Measurements from ENCODE around the gene TNPO1. TPM values are rescaled to one million over a fixed set of nuclear protein-coding genes. Genes with fewer than 3 reads are reported as not detected.

Gene TNPO1
- total and polyA plus RNA-seq, 11 donors: 6.4 to 92.2 (median 67.2) TPM

- Histone ChIP-seq H3K36me3 (no peaks in the 10 kb centered on the region), H3K4me1 (peaks cover 0 to 41% (median 25%) of the 10 kb centered on the region in 12 donors), H3K27ac (no peak overlapping the region), H3K9me3 (no peaks in the 10 kb centered on the region), H3K27me3 (no peaks in the 10 kb centered on the region), H3K4me3 (no peak overlapping the region)
- ATAC-seq (no peak), DNase-seq (no peak)
- WGBS, 4 donors: 88 to 94% (median 94%) methylated on average over 3 of the region's 3 CpGs
- intact Hi-C loops (cut with DNase I): no loop called here
- no peak for TF ChIP-seq POLR2A (IDR thresholded peaks at IDR 0.05)
- no peak for TF ChIP-seq CTCF (IDR thresholded peaks at IDR 0.05)
Observed at GRCh38 chr5:72835633-72836032, 19.2 kb downstream of the TNPO1 start.

DNA sequence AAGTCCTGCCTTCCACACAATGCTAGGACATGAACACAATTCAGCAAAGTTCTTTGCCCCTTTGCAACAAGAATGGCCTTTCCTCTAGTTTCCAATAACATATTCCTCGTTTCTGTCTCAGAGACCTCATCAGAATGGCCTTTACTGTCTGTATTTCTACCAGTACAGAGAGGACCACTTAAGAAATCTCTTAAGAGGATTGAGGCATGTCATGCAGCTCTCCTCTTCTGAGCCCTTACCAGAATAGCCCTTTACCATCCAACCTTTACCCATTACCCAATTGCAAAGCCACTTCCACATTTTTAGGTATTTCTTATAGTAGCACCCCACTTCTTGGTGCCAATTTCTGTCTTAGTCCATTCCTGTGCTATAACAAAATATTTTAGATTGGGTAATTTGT is 20.3 kb downstream of the TNPO1 start:
- ATAC-seq (no peak), DNase-seq (no peak)
- no peak for TF ChIP-seq POLR2A (IDR thresholded peaks at IDR 0.05)
- no peak for TF ChIP-seq CTCF (IDR thresholded peaks at IDR 0.05)
- Histone ChIP-seq H3K4me3 (no peak overlapping the region), H3K27me3 (no peaks in the 10 kb centered on the region), H3K4me1 (peaks cover 0 to 46% (median 27%) of the 10 kb centered on the region in 12 donors), H3K9me3 (no peaks in the 10 kb centered on the region), H3K27ac (no peak overlapping the region), H3K36me3 (no peaks in the 10 kb centered on the region)
- intact Hi-C loops (cut with DNase I): no loop called here
- 87 to 90% (median 88%) methylated on average over 1 of the region's 1 CpG for WGBS, 4 donors

GRCh38 chr5:72837524-72838096 is 21.1 kb downstream of the TNPO1 start:
- Histone ChIP-seq H3K36me3 (no peaks in the 10 kb centered on the region), H3K9me3 (no peaks in the 10 kb centered on the region), H3K27ac (no peak overlapping the region), H3K4me3 (no peak overlapping the region), H3K4me1 (peaks cover 0 to 52% (median 27%) of the 10 kb centered on the region in 12 donors), H3K27me3 (no peaks in the 10 kb centered on the region)
- 62 to 76% (median 64%) methylated on average over 4 of the region's 4 CpGs for WGBS, 4 donors
- TF ChIP-seq CTCF (IDR thresholded peaks at IDR 0.05): no peak
- TF ChIP-seq POLR2A (IDR thresholded peaks at IDR 0.05): no peak
- intact Hi-C loops (cut with DNase I): no loop called here
- ATAC-seq: no peak
- DNase-seq: no peak

DNA sequence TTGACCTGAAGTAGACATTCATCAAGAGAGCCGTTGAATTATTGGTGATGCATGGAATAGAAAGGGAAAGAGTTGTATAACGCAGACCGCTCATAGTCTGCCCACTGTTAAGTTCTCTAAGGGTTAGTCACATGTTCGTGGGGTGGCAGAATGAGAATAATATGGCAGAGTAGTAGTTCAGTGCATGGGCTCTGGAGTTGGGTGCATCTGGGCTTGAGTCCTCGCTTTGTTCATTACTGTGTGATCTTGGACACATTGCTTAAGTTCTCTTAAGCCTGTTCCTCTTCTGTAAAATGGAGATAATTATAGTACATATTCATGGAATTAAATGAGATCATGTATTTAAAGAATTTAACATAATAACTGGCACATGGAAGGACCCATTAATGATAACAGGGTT is 23.6 kb downstream of the TNPO1 start:
- H3K9me3 ChIP-seq: no peaks in the 10 kb centered on the region
- ATAC-seq (no peak), DNase-seq (no peak)
- H3K36me3 ChIP-seq: no peaks in the 10 kb centered on the region
- intact Hi-C loops (cut with DNase I): loop anchor here in 2 of 10 donors (10.0 kb wide), 1 partner anchor 225 kb away; no protein-coding TSS in a partner anchor
- H3K4me3 ChIP-seq: no peak overlapping the region
- H3K27me3 ChIP-seq: no peaks in the 10 kb centered on the region
- 54 to 76% (median 61%) methylated on average over 5 of the region's 5 CpGs for WGBS, 4 donors
- no peak overlapping the region for H3K27ac ChIP-seq
- TF ChIP-seq POLR2A (IDR thresholded peaks at IDR 0.05) (no peak), CTCF (IDR thresholded peaks at IDR 0.05) (no peak)
- peaks cover 0 to 67% (median 37%) of the 10 kb centered on the region in 12 donors for H3K4me1 ChIP-seq
